Measurements from ENCODE around the gene CYTH4. TPM values are rescaled to one million over a fixed set of nuclear protein-coding genes. Genes with fewer than 3 reads are reported as not detected.

Gene CYTH4
- total RNA-seq, 2 experiments from 2014 or later: 106 to 110 TPM

DNA sequence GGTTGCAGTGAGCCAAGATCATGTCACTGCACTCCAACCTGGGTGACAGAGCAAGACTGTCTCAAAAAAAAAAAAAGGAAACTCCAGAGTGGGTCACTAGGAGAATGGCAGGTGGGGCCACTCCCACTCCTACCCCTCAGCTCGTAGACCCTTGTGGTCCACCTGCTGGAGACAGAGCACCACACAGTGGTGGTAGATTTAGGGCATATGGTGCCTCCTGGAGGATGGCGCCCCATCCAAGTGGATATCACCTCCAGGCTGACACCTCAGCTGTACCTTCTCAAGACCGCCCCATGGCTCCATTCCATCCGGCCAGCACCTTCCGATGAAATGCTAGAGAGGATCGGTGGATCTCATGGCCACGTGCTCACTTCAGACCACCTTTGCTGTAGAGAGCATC is 6.2 kb downstream of the CYTH4 start:
- Mint-ChIP-seq H3K27me3 (no peaks in the 10 kb centered on the region), H3K9me3 (peaks cover 3% of the 10 kb centered on the region), H3K4me1 (peaks cover 82% of the 10 kb centered on the region), H3K36me3 (ENCODE audit: low read depth) (peaks cover 90% of the 10 kb centered on the region), H3K4me3 (no peak overlapping the region), H3K27ac (no peak overlapping the region)
- DNase-seq: no peak
- ChIA-PET CTCF (no interaction called here), POLR2A (no interaction called here)

DNA sequence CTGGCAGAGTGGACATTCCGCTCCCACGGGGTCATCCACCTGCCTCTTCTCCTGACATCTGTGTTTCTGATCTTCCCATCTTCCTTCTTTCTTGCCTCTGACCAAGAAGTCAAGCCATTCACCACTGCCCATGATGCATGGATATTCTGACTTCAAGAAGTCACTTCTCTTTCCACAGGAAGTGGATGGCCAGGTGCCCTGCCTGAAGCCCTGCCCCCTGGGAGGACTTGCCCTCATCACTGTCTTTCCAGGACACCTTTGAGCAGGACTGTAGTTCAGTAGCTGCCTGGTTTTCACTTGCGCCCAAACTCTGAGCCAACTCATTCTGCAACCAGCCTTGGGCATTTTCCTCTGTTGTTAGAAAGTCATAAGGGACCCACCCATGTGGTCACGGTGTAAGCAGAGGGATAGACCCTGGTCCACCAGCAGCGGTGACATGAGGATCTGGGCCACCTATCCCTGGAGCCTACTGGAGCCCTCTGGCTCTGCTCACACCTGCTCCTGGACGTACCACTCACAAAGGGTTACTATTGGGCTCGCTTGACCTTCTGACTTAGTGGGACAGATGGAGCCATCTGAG is 6.9 kb downstream of the CYTH4 start:
- Mint-ChIP-seq H3K4me3 (no peak overlapping the region), H3K36me3 (ENCODE audit: low read depth) (peaks cover 89% of the 10 kb centered on the region)
- POLR2A ChIA-PET: no interaction called here

DNA sequence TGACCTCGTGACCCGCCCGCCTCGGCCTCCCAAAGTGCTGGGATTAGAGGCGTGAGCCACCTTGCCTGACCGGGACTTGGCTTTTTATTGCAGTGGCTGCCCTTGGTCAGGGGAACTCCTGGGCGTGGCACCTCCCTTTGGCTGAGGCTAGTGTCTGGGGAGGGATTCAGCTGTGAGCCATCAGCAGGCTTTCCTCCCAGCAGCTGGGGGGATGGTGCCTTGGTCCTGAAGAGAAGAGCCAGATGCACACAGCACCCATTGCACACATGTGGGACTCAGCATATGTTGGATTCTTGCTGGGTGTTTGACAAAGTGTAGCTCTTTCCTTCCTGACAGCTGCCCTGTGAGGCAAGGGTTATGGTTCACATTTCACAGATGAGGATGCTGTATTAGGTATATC is 8.4 kb downstream of the CYTH4 start:
- H3K27me3 Mint-ChIP-seq: no peaks in the 10 kb centered on the region
- no peak for DNase-seq
- H3K27ac Mint-ChIP-seq: peak overlapping the region; percentile 9
- H3K4me1 Mint-ChIP-seq: peaks cover 84% of the 10 kb centered on the region
- peaks cover 3% of the 10 kb centered on the region for H3K9me3 Mint-ChIP-seq
- POLR2A ChIA-PET: no interaction called here
- H3K4me3 Mint-ChIP-seq: no peak overlapping the region
- CTCF ChIA-PET: interaction anchor here (1.0 to 2.1 kb wide), 2 partner anchors 13 to 17 kb away, joined by 4 to 6 read pairs; no protein-coding TSS in a partner anchor
- peaks cover 93% of the 10 kb centered on the region for H3K36me3 Mint-ChIP-seq (ENCODE audit: low read depth)

More for the DNA sequence above, 6.9 kb downstream of the CYTH4 start:
- no peak for DNase-seq
- H3K9me3 Mint-ChIP-seq: peaks cover 3% of the 10 kb centered on the region
- peaks cover 82% of the 10 kb centered on the region for H3K4me1 Mint-ChIP-seq
- no peaks in the 10 kb centered on the region for H3K27me3 Mint-ChIP-seq
- H3K27ac Mint-ChIP-seq: no peak overlapping the region
- CTCF ChIA-PET: interaction anchor here (1.5 to 2.1 kb wide), 2 partner anchors 15 to 21 kb away, joined by 5 to 6 read pairs; no protein-coding TSS in a partner anchor

DNA sequence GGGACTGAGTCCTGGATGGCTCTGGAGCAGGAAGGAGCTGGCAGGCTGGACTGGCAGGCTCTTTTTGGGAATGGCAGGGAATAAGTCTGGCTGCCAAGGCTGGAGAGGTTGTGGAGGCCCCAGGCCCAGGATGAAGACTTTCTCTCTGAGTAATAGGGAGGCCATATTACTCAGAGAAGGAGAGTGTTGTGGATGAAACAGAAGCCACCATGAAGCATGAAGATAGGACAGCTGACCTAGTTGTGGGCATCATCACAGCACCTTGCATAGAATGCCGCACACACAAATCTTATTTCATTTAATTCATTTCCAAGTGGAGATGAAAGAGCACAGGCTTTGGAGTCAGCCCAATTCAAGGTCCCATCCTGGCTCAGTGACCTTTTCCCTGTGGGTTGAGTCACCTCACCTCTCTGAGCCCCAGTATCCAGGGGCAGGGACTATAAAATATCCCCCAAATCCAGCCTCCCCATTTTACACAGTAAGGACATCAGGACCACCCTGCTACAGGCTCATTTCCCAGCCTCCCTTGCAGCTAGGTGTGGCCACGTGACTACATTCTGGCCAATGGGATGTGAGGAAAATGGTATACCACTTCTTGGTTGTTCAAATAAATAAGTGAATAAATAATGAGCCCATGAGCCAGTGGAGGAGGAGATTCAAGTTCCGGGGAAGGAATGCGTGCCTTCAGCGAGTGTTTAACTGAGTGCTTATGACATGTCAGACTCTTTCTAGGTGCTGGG is 9.4 kb downstream of the CYTH4 start:
- Mint-ChIP-seq H3K36me3 (ENCODE audit: low read depth) (peaks cover 90% of the 10 kb centered on the region), H3K27ac (peak overlapping the region; percentile 62), H3K4me1 (peaks cover 76% of the 10 kb centered on the region), H3K27me3 (no peaks in the 10 kb centered on the region), H3K4me3 (no peak overlapping the region), H3K9me3 (peaks cover 3% of the 10 kb centered on the region)
- DNase-seq: no peak
- POLR2A ChIA-PET: no interaction called here
- CTCF ChIA-PET: interaction anchor here (0.8 to 1.0 kb wide), 2 partner anchors 8 to 18 kb away, joined by 4 read pairs; no protein-coding TSS in a partner anchor

DNA sequence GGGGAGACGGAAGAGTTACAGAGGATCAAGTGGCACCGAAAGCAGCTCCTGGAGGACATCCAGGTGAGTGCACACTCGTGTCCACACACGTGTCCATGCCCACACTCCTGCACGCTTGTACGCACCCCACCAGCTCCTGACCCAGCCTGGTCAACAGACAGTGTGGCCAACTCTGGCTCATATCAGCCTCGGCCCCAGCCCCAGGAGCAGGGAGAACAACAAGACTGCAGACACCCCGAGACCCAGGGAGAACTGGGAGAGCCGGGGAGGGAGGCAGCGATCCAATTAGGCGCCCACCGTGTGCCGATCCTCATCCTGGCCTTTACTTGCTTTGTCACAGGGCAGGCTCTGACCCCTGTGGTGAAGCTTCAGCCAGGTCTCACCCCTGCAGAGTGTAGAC is 10.3 kb downstream of the CYTH4 start:
- Mint-ChIP-seq H3K4me1 (peaks cover 74% of the 10 kb centered on the region), H3K27ac (peak overlapping the region; percentile 25), H3K27me3 (no peaks in the 10 kb centered on the region), H3K36me3 (ENCODE audit: low read depth) (peaks cover 90% of the 10 kb centered on the region), H3K9me3 (peaks cover 3% of the 10 kb centered on the region), H3K4me3 (no peak overlapping the region)
- POLR2A ChIA-PET: no interaction called here
- DNase-seq: no peak
- CTCF ChIA-PET: interaction anchor here (0.5 kb wide), 1 partner anchor 48 kb away, joined by 5 read pairs; no protein-coding TSS in a partner anchor

DNA sequence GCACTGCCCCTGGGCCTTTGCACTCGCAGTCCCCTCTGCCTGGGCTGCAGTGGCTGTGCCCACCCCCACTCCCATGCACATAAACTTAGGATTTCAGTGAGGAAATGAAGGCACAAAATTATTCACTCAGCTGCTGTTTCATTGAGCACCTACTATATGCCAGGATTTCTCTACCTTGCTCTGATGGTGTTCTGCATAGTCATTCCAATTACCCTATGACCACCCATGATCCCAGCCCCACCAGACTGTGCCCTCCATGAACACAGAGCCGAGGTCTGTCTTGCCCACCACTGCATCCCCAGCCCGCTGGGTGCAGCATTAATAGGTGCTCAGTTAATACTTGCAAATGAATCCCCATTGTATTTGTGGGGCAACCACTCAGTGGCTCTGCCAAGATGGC is 10.9 kb downstream of the CYTH4 start:
- H3K9me3 Mint-ChIP-seq: peaks cover 3% of the 10 kb centered on the region
- CTCF ChIA-PET: interaction anchor here (0.5 kb wide), 1 partner anchor 47 kb away, joined by 5 read pairs; no protein-coding TSS in a partner anchor
- H3K4me3 Mint-ChIP-seq: no peak overlapping the region
- H3K27ac Mint-ChIP-seq: no peak overlapping the region
- POLR2A ChIA-PET: no interaction called here
- no peak for DNase-seq
- H3K27me3 Mint-ChIP-seq: no peaks in the 10 kb centered on the region
- H3K36me3 Mint-ChIP-seq (ENCODE audit: low read depth): peaks cover 90% of the 10 kb centered on the region
- peaks cover 74% of the 10 kb centered on the region for H3K4me1 Mint-ChIP-seq

DNA sequence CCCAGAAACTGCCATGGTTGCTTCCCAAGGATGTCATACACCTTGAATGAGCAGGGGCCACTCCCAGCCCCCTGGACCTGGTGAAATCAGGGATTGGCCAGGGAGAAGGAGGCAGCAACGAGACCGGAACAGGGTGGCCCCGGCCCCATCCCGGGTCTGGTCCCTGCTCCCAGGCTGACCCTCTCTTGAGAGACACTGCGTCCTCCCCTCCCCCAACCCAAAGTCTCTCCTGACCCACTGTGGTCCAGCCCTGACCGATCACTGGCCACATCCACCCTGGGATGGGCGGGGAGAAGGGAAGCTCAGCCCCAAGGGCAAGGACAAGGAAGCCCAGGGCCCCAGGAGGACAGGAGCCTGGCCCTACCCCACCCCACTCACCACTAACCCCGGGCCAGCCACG is 12.4 kb downstream of the CYTH4 start:
- peaks cover 3% of the 10 kb centered on the region for H3K9me3 Mint-ChIP-seq
- no peaks in the 10 kb centered on the region for H3K27me3 Mint-ChIP-seq
- peak overlapping the region; percentile 76 for H3K27ac Mint-ChIP-seq
- peaks cover 93% of the 10 kb centered on the region for H3K36me3 Mint-ChIP-seq (ENCODE audit: low read depth)
- DNase-seq: no peak
- no peak overlapping the region for H3K4me3 Mint-ChIP-seq
- ChIA-PET CTCF (interaction anchor here (1.2 to 2.9 kb wide), 2 partner anchors 11 to 143 kb away, joined by 3 to 9 read pairs; no protein-coding TSS in a partner anchor), POLR2A (no interaction called here)
- H3K4me1 Mint-ChIP-seq: peaks cover 76% of the 10 kb centered on the region

DNA sequence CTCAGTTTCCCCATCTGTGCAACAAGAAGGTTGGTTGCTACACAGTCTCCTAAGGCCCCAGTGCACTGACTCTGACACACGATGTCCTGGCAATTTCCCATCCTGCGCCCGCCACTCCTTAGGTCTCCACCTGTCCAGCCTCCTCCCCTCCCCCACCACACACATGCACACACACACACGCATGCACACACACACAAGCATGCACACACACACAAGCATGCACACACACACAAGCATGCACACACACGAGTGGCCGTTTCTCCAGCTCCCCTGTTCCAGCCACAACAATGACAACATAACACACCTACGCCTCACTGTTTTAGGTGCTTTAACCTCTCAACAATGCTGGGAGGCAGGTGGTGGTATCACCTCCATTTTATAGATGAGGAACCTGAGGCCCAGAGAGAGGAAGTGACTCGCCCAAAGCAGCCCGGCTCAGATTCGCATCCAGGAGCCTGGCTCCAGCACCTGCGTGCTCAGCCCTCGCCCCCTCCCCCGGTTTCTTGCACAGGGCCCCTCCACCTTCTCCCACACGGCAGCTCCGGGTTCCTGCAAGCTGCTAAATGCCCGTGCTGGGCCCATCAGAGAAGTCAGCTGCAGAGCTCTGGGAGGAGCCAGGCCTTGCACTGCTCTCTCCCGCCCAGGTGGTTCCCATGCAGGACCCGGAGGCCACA is 13.0 kb downstream of the CYTH4 start:
- Mint-ChIP-seq H3K36me3 (ENCODE audit: low read depth) (peaks cover 93% of the 10 kb centered on the region), H3K27me3 (no peaks in the 10 kb centered on the region), H3K9me3 (peaks cover 3% of the 10 kb centered on the region), H3K27ac (peak overlapping the region; percentile 76), H3K4me1 (peaks cover 76% of the 10 kb centered on the region), H3K4me3 (no peak overlapping the region)
- DNase-seq: peak; percentile 40
- ChIA-PET CTCF (interaction anchor here (0.8 to 2.9 kb wide), 6 partner anchors 9 to 312 kb away, joined by 3 to 9 read pairs (median 4); no protein-coding TSS in a partner anchor), POLR2A (no interaction called here)

DNA sequence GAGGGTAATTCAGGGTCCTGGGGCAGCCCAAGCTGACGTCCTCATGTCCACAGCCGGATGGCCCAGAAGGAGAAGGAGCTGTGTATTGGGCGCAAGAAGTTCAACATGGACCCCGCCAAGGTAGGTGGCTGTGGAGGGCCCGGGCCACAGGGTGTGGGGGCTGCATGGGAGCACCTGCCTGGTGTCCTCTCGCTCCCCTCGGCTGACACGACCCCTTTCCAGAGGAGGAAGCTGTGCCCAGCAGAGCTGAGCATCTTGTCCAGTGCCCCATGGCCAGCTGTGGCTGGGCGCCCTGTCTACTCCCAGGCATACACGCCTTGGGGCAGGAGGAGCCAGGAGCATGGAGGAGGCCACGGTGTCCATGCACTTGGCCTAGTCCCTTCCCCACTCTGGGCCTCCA is 13.6 kb downstream of the CYTH4 start:
- H3K4me1 Mint-ChIP-seq: peaks cover 78% of the 10 kb centered on the region
- peaks cover 3% of the 10 kb centered on the region for H3K9me3 Mint-ChIP-seq
- H3K27ac Mint-ChIP-seq: peak overlapping the region; percentile 76
- peaks cover 93% of the 10 kb centered on the region for H3K36me3 Mint-ChIP-seq (ENCODE audit: low read depth)
- H3K27me3 Mint-ChIP-seq: no peaks in the 10 kb centered on the region
- H3K4me3 Mint-ChIP-seq: no peak overlapping the region
- DNase-seq: no peak
- CTCF ChIA-PET: interaction anchor here (0.7 to 2.9 kb wide), 9 partner anchors 10 to 311 kb away, joined by 3 to 9 read pairs (median 3); no protein-coding TSS in a partner anchor
- POLR2A ChIA-PET: no interaction called here

DNA sequence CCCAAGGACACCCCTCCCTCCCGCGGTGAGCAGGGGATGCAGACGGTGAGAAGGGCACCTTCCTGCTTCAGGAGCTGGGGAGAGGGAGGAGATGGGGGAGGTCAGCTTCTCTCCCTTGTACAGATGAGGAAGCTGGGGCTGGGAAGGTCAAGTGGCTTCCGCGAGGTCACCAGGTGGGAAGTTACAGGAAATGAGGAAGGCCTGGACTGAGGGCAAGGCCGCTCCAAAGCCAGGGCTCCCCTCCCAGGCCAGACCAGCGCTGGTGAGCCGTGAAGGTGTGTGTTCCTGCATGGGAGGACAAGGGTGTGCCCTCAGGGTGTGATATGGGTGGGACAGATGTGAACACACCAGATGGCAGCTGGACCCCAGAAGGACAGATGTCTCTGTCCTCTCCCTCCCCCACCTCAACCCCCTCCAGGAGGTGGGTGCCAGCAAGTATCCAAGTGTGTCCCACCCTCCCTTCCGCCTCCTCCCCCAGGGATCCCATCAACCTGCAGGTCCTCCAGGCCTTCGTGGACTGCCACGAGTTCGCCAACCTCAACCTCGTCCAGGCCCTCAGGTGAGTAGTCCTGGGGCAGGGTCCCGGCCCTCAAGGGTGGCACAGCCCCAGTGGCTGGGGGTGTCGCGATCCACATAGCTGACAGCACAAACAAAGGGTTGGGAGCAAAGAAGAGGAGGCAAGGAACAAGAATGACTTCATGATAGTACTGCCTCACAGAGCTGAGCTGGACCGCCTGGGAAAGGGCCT is 16.6 kb downstream of the CYTH4 start:
- no peaks in the 10 kb centered on the region for H3K9me3 Mint-ChIP-seq
- no peak overlapping the region for H3K4me3 Mint-ChIP-seq
- H3K4me1 Mint-ChIP-seq: peaks cover 84% of the 10 kb centered on the region
- peaks cover 91% of the 10 kb centered on the region for H3K36me3 Mint-ChIP-seq (ENCODE audit: low read depth)
- no peak for DNase-seq
- ChIA-PET CTCF (interaction anchor here (0.7 to 1.9 kb wide), 5 partner anchors 7 to 269 kb away, joined by 3 to 5 read pairs (median 4); no protein-coding TSS in a partner anchor), POLR2A (no interaction called here)
- H3K27me3 Mint-ChIP-seq: no peaks in the 10 kb centered on the region
- H3K27ac Mint-ChIP-seq: peak overlapping the region; percentile 91

DNA sequence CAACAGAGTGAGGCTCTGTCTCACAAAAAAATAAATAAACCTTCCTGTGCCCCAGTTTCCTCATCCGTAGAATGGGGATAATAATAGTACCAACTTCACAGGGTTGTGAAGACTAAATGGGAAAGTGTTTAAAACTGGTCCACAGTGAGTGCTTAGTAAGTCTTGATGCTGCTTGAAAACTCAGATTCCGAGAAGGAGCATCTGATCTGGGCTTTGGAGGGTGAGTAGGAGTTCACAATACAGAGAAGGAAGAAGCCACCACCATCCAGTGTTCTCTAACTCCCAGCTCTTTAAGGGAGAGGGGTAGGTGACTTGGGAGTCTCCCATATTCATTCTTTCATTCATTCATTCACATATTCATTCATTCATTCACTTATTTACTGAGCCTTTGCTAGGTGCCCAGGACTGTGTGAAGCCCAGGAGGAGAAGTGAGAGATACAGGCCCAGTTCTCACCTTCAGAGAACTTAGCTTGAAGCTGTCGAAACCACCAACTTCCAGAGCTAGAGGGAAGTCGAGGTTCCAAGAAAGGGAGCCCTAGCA is 17.7 kb downstream of the CYTH4 start:
- CTCF ChIA-PET: interaction anchor here (0.9 to 1.9 kb wide), 6 partner anchors 8 to 268 kb away, joined by 3 to 5 read pairs (median 4); partner anchors contain the start of gene CYTH4
- peaks cover 82% of the 10 kb centered on the region for H3K4me1 Mint-ChIP-seq

DNA sequence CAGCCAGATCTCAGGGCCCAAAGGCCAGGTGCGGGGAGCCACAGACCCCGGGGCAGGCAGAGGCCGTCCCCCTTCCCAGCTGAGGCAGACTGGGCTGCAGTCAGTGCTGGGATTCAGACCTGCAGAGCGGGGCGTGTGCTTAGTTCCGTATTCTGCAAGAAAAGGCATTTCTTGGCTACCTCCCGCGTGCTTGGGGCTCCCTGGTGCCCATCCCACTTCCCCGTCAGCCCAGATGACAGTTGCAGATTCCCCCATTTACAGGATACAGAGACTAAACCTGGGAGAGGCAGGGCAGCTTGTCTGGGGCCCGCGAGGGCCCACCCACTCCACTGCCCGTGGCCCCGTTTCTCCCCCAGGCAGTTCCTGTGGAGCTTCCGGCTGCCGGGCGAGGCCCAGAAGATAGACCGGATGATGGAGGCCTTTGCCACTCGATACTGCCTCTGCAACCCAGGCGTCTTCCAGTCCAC is 18.3 kb downstream of the CYTH4 start:
- peak; percentile 66 for DNase-seq
- H3K4me3 Mint-ChIP-seq: peak overlapping the region; percentile 54
- H3K9me3 Mint-ChIP-seq: no peaks in the 10 kb centered on the region
- peak overlapping the region; percentile 91 for H3K27ac Mint-ChIP-seq
- H3K27me3 Mint-ChIP-seq: no peaks in the 10 kb centered on the region
- H3K4me1 Mint-ChIP-seq: peaks cover 82% of the 10 kb centered on the region
- ChIA-PET POLR2A (interaction anchor here (0.6 to 0.9 kb wide), 2 partner anchors 9 to 1157 kb away, joined by 5 read pairs; no protein-coding TSS in a partner anchor), CTCF (interaction anchor here (0.6 to 1.9 kb wide), 7 partner anchors 9 to 982 kb away, joined by 3 to 5 read pairs (median 4); partner anchors contain the start of gene CYTH4)
- H3K36me3 Mint-ChIP-seq (ENCODE audit: low read depth): peaks cover 91% of the 10 kb centered on the region

More for the DNA sequence above, 17.7 kb downstream of the CYTH4 start:
- no peaks in the 10 kb centered on the region for H3K27me3 Mint-ChIP-seq
- peak overlapping the region; percentile 91 for H3K27ac Mint-ChIP-seq
- DNase-seq: no peak
- no peaks in the 10 kb centered on the region for H3K9me3 Mint-ChIP-seq
- H3K4me3 Mint-ChIP-seq: peak overlapping the region; percentile 32
- POLR2A ChIA-PET: interaction anchor here (0.6 kb wide), 1 partner anchor 1157 kb away, joined by 5 read pairs; no protein-coding TSS in a partner anchor
- peaks cover 91% of the 10 kb centered on the region for H3K36me3 Mint-ChIP-seq (ENCODE audit: low read depth)
